ENCODE results near the gene MIDN.

Gene MIDN

DNA sequence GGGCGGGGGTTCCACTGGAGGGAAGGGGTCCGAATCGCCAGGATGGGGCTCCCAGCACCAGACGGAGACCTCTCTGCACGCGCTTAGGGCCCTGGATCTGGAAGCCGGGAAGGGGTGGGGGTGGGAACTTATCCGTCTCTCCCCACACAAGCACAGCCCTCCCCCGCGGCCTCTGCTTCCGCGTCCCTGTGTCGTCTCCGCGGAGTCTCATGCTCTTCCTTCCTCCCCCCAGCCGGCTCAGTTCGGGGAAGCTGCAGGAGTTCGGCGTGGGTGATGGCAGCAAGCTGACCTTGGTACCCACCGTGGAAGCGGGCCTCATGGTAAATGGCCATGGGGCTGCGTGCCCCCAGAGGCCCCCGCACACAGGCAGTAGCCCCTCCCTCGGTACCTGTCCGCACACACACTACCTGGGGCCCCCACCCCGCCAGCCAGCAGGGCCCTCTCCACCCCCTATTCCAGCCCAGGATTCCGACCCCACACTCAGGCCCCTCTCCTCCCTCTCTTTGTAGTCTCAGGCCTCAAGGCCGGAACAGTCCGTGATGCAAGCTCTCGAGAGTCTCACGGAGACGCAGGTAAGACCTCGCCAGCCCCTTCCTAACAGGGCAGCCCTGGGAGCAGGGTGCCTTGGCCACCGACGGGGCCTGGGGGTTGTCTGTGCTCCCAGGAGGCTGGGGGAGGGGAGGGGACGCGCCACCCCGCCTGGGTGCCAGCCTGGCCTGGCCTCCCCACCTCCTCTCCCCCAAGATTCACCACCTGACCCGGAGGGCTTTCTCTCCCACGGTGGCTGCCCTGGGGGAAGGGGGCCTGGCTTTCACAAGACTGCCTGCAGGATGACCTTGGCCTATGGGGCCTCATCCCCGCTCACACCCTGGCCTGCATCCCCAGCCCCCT lies 3.2 kb downstream of the MIDN start (continued):
- TF ChIP-seq, protein P1, sequence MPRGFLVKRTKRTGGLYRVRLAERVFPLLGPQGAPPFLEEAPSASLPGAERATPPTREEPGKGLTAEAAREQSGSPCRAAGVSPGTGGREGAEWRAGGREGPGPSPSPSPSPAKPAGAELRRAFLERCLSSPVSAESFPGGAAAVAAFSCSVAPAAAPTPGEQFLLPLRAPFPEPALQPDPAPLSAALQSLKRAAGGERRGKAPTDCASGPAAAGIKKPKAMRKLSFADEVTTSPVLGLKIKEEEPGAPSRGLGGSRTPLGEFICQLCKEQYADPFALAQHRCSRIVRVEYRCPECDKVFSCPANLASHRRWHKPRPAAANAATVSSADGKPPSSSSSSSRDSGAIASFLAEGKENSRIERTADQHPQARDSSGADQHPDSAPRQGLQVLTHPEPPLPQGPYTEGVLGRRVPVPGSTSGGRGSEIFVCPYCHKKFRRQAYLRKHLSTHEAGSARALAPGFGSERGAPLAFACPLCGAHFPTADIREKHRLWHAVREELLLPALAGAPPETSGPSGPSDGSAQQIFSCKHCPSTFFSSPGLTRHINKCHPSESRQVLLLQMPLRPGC (tag by site-specific recombination; IDR thresholded peaks at IDR 0.05): 0 out of 2 replicates have a peak, but pooled peaks have one; percentile 28
- no peak for TF ChIP-seq ZNF530 (tag by site-specific recombination; IDR thresholded peaks at IDR 0.05; ENCODE audit: low read depth)
- TF ChIP-seq ZNF704 (tag by site-specific recombination; IDR thresholded peaks at IDR 0.05): no peak
- TF ChIP-seq ZNF843 (tag by site-specific recombination; IDR thresholded peaks at IDR 0.05): no peak
- no peak for TF ChIP-seq ZNF302 (tag by site-specific recombination; IDR thresholded peaks at IDR 0.05; ENCODE audit: low read depth)
- TF ChIP-seq ZNF664 (tag by site-specific recombination; IDR thresholded peaks at IDR 0.05): no peak
- no peak for TF ChIP-seq ZNF223 (tag by site-specific recombination; IDR thresholded peaks at IDR 0.05)
- 0 out of 2 replicates have a peak, but pooled peaks have one; percentile 44 for TF ChIP-seq ZIC2 (tag by site-specific recombination; IDR thresholded peaks at IDR 0.05)
- TF ChIP-seq ZBTB11 (tag by site-specific recombination; conservative IDR thresholded peaks at IDR 0.05; ENCODE audit: low read depth): peak; percentile 74; the same call in 1 of the 2 replicates
- TF ChIP-seq ZNF394 (tag by site-specific recombination; IDR thresholded peaks at IDR 0.05; ENCODE audit: borderline replicate concordance): peak; percentile 49; the same call in 1 of the 2 replicates
- TF ChIP-seq, protein P2, sequence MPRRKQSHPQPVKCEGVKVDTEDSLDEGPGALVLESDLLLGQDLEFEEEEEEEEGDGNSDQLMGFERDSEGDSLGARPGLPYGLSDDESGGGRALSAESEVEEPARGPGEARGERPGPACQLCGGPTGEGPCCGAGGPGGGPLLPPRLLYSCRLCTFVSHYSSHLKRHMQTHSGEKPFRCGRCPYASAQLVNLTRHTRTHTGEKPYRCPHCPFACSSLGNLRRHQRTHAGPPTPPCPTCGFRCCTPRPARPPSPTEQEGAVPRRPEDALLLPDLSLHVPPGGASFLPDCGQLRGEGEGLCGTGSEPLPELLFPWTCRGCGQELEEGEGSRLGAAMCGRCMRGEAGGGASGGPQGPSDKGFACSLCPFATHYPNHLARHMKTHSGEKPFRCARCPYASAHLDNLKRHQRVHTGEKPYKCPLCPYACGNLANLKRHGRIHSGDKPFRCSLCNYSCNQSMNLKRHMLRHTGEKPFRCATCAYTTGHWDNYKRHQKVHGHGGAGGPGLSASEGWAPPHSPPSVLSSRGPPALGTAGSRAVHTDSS (tag by site-specific recombination; IDR thresholded peaks at IDR 0.05): no peak
- TF ChIP-seq ZNF19 (tag by site-specific recombination; IDR thresholded peaks at IDR 0.05; ENCODE audit: low read depth): no peak
- TF ChIP-seq ZSCAN30 (tag by site-specific recombination; IDR thresholded peaks at IDR 0.05): no peak; the same call in 1 of the 2 replicates
- TF ChIP-seq ZNF24 (tag by site-specific recombination; IDR thresholded peaks at IDR 0.05): peak; percentile 15; the same call in 1 of the 2 replicates
- TF ChIP-seq, protein P3, sequence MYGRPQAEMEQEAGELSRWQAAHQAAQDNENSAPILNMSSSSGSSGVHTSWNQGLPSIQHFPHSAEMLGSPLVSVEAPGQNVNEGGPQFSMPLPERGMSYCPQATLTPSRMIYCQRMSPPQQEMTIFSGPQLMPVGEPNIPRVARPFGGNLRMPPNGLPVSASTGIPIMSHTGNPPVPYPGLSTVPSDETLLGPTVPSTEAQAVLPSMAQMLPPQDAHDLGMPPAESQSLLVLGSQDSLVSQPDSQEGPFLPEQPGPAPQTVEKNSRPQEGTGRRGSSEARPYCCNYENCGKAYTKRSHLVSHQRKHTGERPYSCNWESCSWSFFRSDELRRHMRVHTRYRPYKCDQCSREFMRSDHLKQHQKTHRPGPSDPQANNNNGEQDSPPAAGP (tag by site-specific recombination; IDR thresholded peaks at IDR 0.05): peak; percentile 29; the same call in 1 of the 2 replicates
- no peak for TF ChIP-seq ZNF239 (tag by site-specific recombination; IDR thresholded peaks at IDR 0.05)
- TF ChIP-seq ZNF560 (tag by site-specific recombination; IDR thresholded peaks at IDR 0.05; ENCODE audit: borderline replicate concordance): no peak
- TF ChIP-seq AEBP2 (tag by site-specific recombination; IDR thresholded peaks at IDR 0.05; ENCODE audit: borderline replicate concordance): no peak
- no peak; the same call in 1 of the 2 replicates for TF ChIP-seq ZNF76 (tag by site-specific recombination; IDR thresholded peaks at IDR 0.05; ENCODE audit: borderline replicate concordance, low read depth)
- TF ChIP-seq ZNF596 (tag by site-specific recombination; IDR thresholded peaks at IDR 0.05): no peak
- TF ChIP-seq, protein P4, sequence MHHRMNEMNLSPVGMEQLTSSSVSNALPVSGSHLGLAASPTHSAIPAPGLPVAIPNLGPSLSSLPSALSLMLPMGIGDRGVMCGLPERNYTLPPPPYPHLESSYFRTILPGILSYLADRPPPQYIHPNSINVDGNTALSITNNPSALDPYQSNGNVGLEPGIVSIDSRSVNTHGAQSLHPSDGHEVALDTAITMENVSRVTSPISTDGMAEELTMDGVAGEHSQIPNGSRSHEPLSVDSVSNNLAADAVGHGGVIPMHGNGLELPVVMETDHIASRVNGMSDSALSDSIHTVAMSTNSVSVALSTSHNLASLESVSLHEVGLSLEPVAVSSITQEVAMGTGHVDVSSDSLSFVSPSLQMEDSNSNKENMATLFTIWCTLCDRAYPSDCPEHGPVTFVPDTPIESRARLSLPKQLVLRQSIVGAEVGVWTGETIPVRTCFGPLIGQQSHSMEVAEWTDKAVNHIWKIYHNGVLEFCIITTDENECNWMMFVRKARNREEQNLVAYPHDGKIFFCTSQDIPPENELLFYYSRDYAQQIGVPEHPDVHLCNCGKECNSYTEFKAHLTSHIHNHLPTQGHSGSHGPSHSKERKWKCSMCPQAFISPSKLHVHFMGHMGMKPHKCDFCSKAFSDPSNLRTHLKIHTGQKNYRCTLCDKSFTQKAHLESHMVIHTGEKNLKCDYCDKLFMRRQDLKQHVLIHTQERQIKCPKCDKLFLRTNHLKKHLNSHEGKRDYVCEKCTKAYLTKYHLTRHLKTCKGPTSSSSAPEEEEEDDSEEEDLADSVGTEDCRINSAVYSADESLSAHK (tag by site-specific recombination; IDR thresholded peaks at IDR 0.05): no peak
- TF ChIP-seq ZNF175 (tag by site-specific recombination; IDR thresholded peaks at IDR 0.05): no peak
- TF ChIP-seq WT1 (tag by site-specific recombination; IDR thresholded peaks at IDR 0.05): 0 out of 2 replicates have a peak, but pooled peaks have one; percentile 37
- TF ChIP-seq IKZF3 (tag by site-specific recombination; IDR thresholded peaks at IDR 0.05): peak; percentile 72; the same call in 1 of the 2 replicates
- no peak for TF ChIP-seq GLI2 (tag by site-specific recombination; IDR thresholded peaks at IDR 0.05; ENCODE audit: borderline replicate concordance, low read depth)
